ENCODE measurements around the gene INPP5F.

The INPP5F gene, protein sequence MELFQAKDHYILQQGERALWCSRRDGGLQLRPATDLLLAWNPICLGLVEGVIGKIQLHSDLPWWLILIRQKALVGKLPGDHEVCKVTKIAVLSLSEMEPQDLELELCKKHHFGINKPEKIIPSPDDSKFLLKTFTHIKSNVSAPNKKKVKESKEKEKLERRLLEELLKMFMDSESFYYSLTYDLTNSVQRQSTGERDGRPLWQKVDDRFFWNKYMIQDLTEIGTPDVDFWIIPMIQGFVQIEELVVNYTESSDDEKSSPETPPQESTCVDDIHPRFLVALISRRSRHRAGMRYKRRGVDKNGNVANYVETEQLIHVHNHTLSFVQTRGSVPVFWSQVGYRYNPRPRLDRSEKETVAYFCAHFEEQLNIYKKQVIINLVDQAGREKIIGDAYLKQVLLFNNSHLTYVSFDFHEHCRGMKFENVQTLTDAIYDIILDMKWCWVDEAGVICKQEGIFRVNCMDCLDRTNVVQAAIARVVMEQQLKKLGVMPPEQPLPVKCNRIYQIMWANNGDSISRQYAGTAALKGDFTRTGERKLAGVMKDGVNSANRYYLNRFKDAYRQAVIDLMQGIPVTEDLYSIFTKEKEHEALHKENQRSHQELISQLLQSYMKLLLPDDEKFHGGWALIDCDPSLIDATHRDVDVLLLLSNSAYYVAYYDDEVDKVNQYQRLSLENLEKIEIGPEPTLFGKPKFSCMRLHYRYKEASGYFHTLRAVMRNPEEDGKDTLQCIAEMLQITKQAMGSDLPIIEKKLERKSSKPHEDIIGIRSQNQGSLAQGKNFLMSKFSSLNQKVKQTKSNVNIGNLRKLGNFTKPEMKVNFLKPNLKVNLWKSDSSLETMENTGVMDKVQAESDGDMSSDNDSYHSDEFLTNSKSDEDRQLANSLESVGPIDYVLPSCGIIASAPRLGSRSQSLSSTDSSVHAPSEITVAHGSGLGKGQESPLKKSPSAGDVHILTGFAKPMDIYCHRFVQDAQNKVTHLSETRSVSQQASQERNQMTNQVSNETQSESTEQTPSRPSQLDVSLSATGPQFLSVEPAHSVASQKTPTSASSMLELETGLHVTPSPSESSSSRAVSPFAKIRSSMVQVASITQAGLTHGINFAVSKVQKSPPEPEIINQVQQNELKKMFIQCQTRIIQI

GRCh38 chr10:119725828-119726675 is at the start of gene INPP5F:
TSS of gene INPP5F (plus strand) at chr10:119726050. CDS start at chr10:119726263, 213 bp downstream.
- DNase-seq, result peak in 57 of 58 donors; percentile 75 to 100 (median 99)

GRCh38 chr10:119677126-119677525 is 48.7 kb upstream of the INPP5F start:
- DNase-seq, result no peak

GRCh38 chr10:119677904-119678755 is 47.7 kb upstream of the INPP5F start:
- no peak for DNase-seq

DNA sequence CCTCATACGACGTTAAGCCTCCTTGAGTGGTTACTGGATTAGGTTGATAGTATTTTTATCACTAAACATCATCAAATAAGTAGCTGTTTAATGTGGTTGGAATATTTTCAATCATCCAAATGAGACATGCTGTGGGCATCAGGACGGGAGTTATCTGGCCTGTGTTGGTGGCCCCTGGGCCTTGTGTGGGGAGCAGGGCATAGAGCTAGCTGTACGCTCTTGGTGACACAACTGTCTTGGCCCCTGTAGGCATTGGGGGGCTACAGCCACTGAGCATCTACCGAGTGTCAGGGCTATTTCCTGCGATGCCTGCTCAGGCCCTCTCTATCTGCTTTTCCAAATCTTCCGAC is 46.4 kb upstream of the INPP5F start:
- DNase-seq, result no peak

DNA sequence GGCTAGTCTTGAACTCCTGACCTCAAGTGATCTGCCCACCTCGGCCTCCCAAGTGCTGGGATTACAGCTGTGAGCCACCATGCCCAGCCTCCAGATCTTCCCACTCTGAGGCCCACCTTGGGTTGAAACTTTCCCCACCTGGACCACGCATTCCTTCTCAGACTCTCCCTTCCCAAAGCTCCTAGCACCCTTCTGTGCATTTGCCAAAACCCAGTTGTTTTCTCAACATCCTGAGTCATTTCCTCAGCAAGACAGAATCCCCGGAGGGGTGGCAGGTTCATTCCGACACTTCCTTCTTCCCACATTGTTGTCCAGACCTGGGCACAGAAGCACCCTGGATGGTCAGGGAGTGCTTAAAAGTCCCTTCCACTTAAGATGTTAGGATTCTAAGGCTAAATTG is 45.8 kb upstream of the INPP5F start:
- no peak for DNase-seq

DNA sequence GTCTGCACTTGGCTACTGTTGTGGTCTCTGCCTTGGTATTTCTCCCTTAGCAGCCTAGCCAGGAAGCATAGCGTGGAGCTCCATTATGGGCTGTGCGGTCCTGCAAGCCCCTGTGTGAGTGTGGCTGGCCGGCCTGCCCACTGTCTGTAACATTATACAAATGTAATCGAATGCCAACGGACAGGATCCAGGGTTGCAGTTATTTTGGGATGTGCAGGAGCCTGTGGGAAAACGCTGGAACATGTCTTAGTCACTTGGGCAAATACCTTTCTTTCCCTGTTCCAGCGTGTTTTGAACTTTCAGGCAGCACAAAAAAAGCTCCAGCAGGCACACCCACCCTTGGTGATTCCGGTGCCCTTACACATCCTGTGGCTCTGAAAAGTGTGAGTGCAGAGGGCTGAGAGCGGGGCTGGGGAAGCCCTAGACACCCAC is 45.2 kb upstream of the INPP5F start:
- DNase-seq, result no peak

- peak in 56 of 58 donors; percentile 5 to 85 (median 58) for DNase-seq
Measured at GRCh38 chr10:119686465-119687191, 39.2 kb upstream of the INPP5F start.

- peak in 1 of 58 donors; percentile 59 for DNase-seq
Measured at GRCh38 chr10:119687192-119688032, 38.4 kb upstream of the INPP5F start.

GRCh38 chr10:119688033-119688508 is 37.8 kb upstream of the INPP5F start:
- DNase-seq, result no peak

GRCh38 chr10:119689016-119689580 is 36.8 kb upstream of the INPP5F start:
- DNase-seq, result no peak

GRCh38 chr10:119691726-119692125 is 34.1 kb upstream of the INPP5F start:
- no peak for DNase-seq

DNA sequence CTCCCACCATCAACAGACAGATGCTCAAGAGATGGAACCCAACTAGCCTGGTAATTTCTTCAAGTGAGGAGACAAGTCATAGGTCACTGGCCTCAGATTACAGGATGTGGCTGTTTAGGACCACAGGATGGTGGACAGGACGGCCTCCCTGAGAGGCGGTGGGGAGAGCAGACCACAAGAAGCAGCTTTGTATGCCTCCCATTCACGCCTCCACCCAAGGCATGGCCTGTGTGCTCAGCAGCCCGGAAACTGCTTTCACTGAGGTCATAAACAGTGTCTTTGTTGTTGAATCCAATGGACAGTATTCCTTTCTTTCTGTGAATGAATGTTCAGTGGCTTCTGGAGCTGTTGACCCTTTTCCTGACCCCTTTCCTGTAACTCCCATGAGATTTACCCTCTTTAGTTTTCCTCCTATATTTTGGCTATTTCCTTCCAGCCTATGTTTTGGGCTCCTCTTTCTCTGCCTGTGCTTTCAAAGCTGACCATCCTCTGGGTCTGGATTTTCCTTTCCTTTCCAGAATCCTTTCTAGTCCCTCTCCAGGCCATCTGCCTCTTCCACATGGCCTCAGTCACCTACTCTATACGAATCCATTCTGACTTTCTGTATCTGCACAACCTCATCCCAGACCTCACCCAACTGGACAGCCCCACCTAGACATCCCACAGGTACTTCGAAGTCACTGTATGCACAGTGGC is 32.4 kb upstream of the INPP5F start:
- DNase-seq, result peak in 25 of 58 donors; percentile 4 to 77 (median 38)

GRCh38 chr10:119694608-119695007 is 31.2 kb upstream of the INPP5F start:
- DNase-seq, result no peak

GRCh38 chr10:119700321-119700954 is 25.4 kb upstream of the INPP5F start:
- DNase-seq, result no peak

DNA sequence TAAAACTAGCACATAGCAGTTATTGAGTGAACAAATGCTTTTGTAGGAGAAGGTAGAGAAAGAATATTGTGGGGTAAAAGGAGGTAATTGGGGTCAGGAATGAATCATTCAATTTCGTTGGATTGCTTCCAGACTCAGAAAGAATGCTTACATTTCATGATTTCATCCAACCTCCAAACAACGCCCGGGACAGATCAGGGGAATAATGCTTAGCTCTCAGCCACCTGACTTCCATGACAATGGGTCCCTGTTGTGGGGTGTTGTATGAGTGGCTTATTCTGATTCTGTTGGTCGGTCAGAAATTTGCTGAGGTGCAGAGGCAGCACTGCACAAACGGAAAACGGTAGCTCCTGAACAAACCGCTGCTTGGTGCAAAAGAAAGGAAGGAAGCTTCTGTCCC is 24.0 kb upstream of the INPP5F start:
- DNase-seq, result peak in 1 of 58 donors; percentile 18

DNA sequence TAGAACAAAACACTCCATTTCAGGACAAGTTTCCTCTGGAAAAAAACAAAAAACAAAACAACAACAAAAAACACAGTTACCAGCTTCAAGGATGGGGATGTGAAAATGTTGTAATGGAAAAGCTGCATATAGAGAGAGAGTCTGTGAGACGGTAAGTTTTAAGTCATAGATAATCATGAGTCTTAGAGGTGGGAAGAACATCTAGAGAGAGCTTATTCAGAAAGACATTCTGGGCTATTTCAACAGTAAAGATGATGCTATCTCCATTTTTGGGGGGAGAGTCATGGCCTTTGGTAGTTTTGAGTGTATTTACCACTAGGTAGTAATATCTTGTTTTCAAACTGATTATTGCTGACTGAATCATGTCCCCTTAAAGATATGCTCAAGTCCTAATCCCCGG is 23.3 kb upstream of the INPP5F start:
- no peak for DNase-seq
